Lower leg skin (tissue), 4 donors: ENCODE results near the gene ERVH48-1. TPM values are rescaled to one million over a fixed set of nuclear protein-coding genes. Genes with fewer than 3 reads are reported as not detected.

Experiments
- DNase-seq, 2 donors: peaks; one replicate each; pipeline ENCODE4 v3.0.0-alpha.2; 2019; ENCODE audit warnings: low spot score in 2 of 2
- H3K4me3 ChIP-seq: fragments of 200-600 bp; sonication (generic); 2 replicates; pipeline ENCODE4 v1.5.1; 2017; ENCODE audit warnings: mild to moderate bottlenecking, low read depth; ENCODE audit not compliant: poor library complexity, severe bottlenecking
- POLR2A ChIP-seq, 2 donors: fragments of 450-650 bp; IDR thresholded peaks; one replicate each; pipeline ENCODE4 v1.6.1; 2016 to 2017; ENCODE audit warnings: antibody characterized with exemption in 2 of 2, mild to moderate bottlenecking in 1 of 2, moderate library complexity in 1 of 2
- WGBS, 2 donors: methylation state at CpG; one replicate each; pipeline ENCODE4 v1.1.5; 2018; 5-methylcytosine and 5-hydroxymethylcytosine counted together
- intact Hi-C: fragments of 100-400 bp; cut with DNase I; formaldehyde crosslinking; loops from one replicate; pipeline ENCODE4 v1.15.0; 2023; ENCODE audit warnings: low total_unique reads
- total RNA-seq, 4 donors: library from RNA; depleted of rRNA; stranded (reverse); fragments of >200 nt; gene quantifications; one replicate each; pipeline ENCODE4 v1.1.0, GENCODE V29; 2016
- TF ChIP-seq, protein P1 (sequence below), 3 donors: fragments of 450-650 bp; IDR thresholded peaks; one replicate each; pipeline ENCODE4 v1.5.1; 2016; ENCODE audit warnings: antibody characterized with exemption in 3 of 3, mild to moderate bottlenecking in 3 of 3, moderate library complexity in 2 of 3

Gene ERVH48-1
- total RNA-seq, 4 donors from 2014 or later, result not detected

DNA sequence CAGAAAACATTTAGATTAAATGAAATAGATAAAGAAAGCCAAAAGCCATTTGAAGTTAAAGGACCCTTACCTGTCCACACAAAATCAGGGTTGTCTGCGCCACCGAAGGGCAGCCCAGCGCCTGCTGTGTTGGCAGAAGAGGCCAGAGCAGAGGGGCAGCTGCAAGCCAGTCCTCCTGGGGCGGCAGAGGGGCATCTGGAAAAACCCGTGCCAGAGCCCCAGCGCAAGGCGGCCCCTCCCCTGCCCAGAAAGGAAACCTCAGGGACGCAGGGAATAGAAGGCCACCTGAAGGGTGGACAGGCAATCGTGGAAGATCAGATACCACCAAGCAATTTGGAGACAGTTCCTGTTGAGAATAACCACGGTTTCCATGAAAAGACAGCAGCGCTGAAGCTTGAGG lies 21.6 kb downstream of the ERVH48-1 start:
- intact Hi-C loops, result no loop called here
- H3K4me3 ChIP-seq, result no peak overlapping the region
- TF ChIP-seq POLR2A (IDR thresholded peaks at IDR 0.05), result no peak
- TF ChIP-seq, protein P1, sequence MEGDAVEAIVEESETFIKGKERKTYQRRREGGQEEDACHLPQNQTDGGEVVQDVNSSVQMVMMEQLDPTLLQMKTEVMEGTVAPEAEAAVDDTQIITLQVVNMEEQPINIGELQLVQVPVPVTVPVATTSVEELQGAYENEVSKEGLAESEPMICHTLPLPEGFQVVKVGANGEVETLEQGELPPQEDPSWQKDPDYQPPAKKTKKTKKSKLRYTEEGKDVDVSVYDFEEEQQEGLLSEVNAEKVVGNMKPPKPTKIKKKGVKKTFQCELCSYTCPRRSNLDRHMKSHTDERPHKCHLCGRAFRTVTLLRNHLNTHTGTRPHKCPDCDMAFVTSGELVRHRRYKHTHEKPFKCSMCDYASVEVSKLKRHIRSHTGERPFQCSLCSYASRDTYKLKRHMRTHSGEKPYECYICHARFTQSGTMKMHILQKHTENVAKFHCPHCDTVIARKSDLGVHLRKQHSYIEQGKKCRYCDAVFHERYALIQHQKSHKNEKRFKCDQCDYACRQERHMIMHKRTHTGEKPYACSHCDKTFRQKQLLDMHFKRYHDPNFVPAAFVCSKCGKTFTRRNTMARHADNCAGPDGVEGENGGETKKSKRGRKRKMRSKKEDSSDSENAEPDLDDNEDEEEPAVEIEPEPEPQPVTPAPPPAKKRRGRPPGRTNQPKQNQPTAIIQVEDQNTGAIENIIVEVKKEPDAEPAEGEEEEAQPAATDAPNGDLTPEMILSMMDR (IDR thresholded peaks at IDR 0.05), result no peak
- 94 to 98% methylated on average over 11 of the region's 11 CpGs for WGBS, 2 donors
- DNase-seq, result no peak

- no peak for DNase-seq
- TF ChIP-seq POLR2A (IDR thresholded peaks at IDR 0.05), result no peak
- TF ChIP-seq, protein P1 (IDR thresholded peaks at IDR 0.05), result no peak
- no peak overlapping the region for H3K4me3 ChIP-seq
- WGBS, 2 donors, result 92 to 93% methylated on average over 4 of the region's 4 CpGs
- intact Hi-C loops, result no loop called here
Measured at GRCh38 chr21:42900446-42900845, 25.0 kb downstream of the ERVH48-1 start.

- peak within 1 kb of the TSS; percentile 68 for H3K4me3 ChIP-seq
- peak; percentile 99 to 100 for DNase-seq
- 0 to 1% methylated on average over 15 to 25 of the region's 87 CpGs for WGBS, 2 donors
- TF ChIP-seq POLR2A (IDR thresholded peaks at IDR 0.05), result peak in 1 of 2 donors; percentile 55
- TF ChIP-seq, protein P1 (IDR thresholded peaks at IDR 0.05), result no peak
- intact Hi-C loops, result no loop called here
Measured at GRCh38 chr21:42892931-42893755, 32.3 kb downstream of the ERVH48-1 start, which contains the start of gene NDUFV3. NDUFV3 (plus strand) TSS chr21:42893309; CDS start chr21:42893334, 25 bp downstream.

DNA sequence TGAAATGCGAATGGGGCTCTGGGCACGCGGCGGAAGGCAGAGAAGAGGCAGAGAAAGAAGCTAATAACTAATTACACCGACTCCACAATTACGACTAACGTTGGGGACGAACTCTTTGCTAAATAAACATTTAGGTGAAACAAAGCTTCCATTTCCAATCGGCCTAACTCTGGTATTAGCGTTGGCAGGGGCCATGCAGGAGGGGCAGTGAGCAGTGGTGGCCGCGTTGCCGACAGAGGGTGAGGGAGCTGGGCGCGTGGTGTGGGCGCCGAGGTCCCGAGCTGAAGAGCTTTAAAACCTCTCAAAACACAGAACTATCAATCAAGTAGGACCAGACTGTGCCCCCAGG lies 32.9 kb downstream of the ERVH48-1 start:
- TF ChIP-seq, protein P1 (IDR thresholded peaks at IDR 0.05), result no peak
- TF ChIP-seq POLR2A (IDR thresholded peaks at IDR 0.05), result no peak
- WGBS, 2 donors, result 10 to 12% methylated on average over 18 of the region's 18 CpGs
- peak overlapping the region; percentile 56 for H3K4me3 ChIP-seq
- DNase-seq, result no peak
- intact Hi-C loops, result no loop called here

GRCh38 chr21:42887326-42887725 lies 38.1 kb downstream of the ERVH48-1 start:
- 93 to 95% methylated on average over 5 of the region's 5 CpGs for WGBS, 2 donors
- TF ChIP-seq, protein P1 (IDR thresholded peaks at IDR 0.05), result no peak
- no peak for TF ChIP-seq POLR2A (IDR thresholded peaks at IDR 0.05)
- DNase-seq, result no peak
- intact Hi-C loops, result no loop called here
- H3K4me3 ChIP-seq, result no peak overlapping the region
